Osteocyte (in vitro differentiated cells): ENCODE data around the gene CRYBB2. TPM values are rescaled to one million over a fixed set of nuclear protein-coding genes. Genes with fewer than 3 reads are reported as not detected.

Source experiments
- DNase-seq: peaks from one replicate; pipeline ENCODE4 v3.0.0; 2021; ENCODE audit warnings: mixed read lengths; ENCODE audit not compliant: unreplicated experiment; ENCODE audit errors: extremely low spot score
- H3K27ac Mint-ChIP-seq: one replicate; pipeline ENCODE4 v1.8.0; 2021; ENCODE audit warnings: mild to moderate bottlenecking, mixed read lengths; ENCODE audit not compliant: unreplicated experiment
- H3K27me3 Mint-ChIP-seq: one replicate; pipeline ENCODE4 v1.8.0; 2021; ENCODE audit warnings: mixed read lengths; ENCODE audit not compliant: unreplicated experiment
- H3K36me3 Mint-ChIP-seq: one replicate; pipeline ENCODE4 v1.8.0; 2021; ENCODE audit warnings: mixed read lengths; ENCODE audit not compliant: unreplicated experiment
- H3K4me1 Mint-ChIP-seq: one replicate; pipeline ENCODE4 v1.8.0; 2021; ENCODE audit warnings: mixed read lengths; ENCODE audit not compliant: unreplicated experiment
- H3K4me3 Mint-ChIP-seq: one replicate; pipeline ENCODE4 v1.8.0; 2021; ENCODE audit warnings: mild to moderate bottlenecking, moderate library complexity, mixed read lengths; ENCODE audit not compliant: unreplicated experiment
- H3K9me3 Mint-ChIP-seq: one replicate; pipeline ENCODE4 v1.8.0; 2021; ENCODE audit warnings: mixed read lengths; ENCODE audit not compliant: unreplicated experiment
- total RNA-seq: library from RNA; stranded (reverse); gene quantifications from 2 replicates; pipeline ENCODE4 v1.2.1, GENCODE V29; 2021
- TF ChIP-seq, protein P1 (sequence below): fragments of 200-600 bp; sonication (generic); IDR thresholded peaks from 2 replicates; pipeline ENCODE4 v1.5.0; 2021; ENCODE audit warnings: antibody characterized with exemption, mild to moderate bottlenecking, moderate library complexity

CRYBB2 gene
- total RNA-seq, 1 donor from 2014 or later = not detected

DNA sequence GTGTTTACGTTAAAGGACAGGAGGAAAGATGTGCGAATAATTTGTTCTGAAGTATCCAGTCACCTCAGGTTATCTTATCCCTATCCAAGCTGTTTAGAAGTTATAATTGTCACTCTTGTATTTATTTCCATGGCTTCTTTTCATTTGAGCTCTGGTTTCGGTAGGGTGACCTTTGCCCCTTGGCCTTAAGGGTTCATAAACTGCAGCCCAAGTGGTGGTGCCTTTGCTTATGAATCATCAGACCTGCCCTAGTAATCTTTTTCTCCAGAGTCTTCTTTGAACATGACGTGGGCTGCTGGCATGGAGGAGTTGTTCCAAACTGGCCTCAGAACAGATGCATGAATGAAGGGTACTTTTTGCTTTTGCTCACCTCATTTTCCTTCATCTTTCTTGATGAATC is 26.3 kb upstream of the CRYBB2 start:
- H3K36me3 Mint-ChIP-seq = no peaks in the 10 kb centered on the region
- no peak for DNase-seq
- H3K9me3 Mint-ChIP-seq = no peaks in the 10 kb centered on the region
- H3K27ac Mint-ChIP-seq = no peak overlapping the region
- H3K27me3 Mint-ChIP-seq = no peaks in the 10 kb centered on the region
- TF ChIP-seq, protein P1, sequence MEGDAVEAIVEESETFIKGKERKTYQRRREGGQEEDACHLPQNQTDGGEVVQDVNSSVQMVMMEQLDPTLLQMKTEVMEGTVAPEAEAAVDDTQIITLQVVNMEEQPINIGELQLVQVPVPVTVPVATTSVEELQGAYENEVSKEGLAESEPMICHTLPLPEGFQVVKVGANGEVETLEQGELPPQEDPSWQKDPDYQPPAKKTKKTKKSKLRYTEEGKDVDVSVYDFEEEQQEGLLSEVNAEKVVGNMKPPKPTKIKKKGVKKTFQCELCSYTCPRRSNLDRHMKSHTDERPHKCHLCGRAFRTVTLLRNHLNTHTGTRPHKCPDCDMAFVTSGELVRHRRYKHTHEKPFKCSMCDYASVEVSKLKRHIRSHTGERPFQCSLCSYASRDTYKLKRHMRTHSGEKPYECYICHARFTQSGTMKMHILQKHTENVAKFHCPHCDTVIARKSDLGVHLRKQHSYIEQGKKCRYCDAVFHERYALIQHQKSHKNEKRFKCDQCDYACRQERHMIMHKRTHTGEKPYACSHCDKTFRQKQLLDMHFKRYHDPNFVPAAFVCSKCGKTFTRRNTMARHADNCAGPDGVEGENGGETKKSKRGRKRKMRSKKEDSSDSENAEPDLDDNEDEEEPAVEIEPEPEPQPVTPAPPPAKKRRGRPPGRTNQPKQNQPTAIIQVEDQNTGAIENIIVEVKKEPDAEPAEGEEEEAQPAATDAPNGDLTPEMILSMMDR = no peak
- H3K4me1 Mint-ChIP-seq = no peaks in the 10 kb centered on the region
- no peak overlapping the region for H3K4me3 Mint-ChIP-seq

DNA sequence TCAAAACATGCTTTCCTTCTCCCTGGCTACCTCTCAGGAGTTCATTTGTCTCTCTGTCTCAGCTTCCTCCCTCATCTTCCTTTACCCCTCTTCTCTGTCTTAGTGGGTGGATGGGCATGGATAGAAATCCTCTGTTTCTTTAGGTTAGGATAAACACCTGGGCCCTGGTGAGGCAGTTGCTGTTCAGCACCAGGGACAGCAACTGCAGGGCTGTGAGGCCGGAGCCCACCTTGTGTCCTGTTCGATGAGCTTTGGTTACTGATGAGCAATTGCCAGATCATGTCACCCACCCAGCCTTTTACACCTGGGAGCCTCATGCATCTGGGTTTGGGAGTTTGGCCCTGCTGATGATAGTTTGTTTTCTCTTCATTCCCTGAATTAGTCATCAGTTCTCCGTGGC is 25.9 kb upstream of the CRYBB2 start:
- Mint-ChIP-seq H3K27ac (no peak overlapping the region), H3K4me3 (no peak overlapping the region), H3K9me3 (no peaks in the 10 kb centered on the region), H3K36me3 (no peaks in the 10 kb centered on the region), H3K27me3 (no peaks in the 10 kb centered on the region), H3K4me1 (no peaks in the 10 kb centered on the region)
- TF ChIP-seq, protein P1 = no peak
- DNase-seq = no peak

DNA sequence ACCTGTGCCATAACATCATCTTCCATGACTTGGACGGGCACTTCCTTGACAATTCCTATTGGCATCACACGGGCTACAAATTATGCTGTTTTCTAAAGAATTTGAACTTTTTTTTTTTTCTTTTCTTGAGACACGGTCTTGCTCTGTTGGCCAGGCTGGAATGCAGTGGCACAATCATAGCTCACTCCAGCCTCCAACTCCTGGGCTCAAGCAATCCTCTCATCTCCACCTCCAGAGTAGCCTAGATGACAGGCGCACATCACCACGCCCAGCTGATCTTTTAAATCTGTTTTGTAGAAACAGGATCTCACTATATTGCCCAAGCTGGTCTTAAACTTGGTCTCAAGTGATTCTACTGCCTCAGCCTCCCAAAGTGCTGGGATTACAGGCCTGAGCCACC is 23.1 kb upstream of the CRYBB2 start:
- Mint-ChIP-seq H3K27me3 (no peaks in the 10 kb centered on the region), H3K36me3 (no peaks in the 10 kb centered on the region), H3K4me3 (no peak overlapping the region), H3K27ac (no peak overlapping the region), H3K9me3 (no peaks in the 10 kb centered on the region), H3K4me1 (no peaks in the 10 kb centered on the region)
- TF ChIP-seq, protein P1 = no peak
- DNase-seq = no peak

DNA sequence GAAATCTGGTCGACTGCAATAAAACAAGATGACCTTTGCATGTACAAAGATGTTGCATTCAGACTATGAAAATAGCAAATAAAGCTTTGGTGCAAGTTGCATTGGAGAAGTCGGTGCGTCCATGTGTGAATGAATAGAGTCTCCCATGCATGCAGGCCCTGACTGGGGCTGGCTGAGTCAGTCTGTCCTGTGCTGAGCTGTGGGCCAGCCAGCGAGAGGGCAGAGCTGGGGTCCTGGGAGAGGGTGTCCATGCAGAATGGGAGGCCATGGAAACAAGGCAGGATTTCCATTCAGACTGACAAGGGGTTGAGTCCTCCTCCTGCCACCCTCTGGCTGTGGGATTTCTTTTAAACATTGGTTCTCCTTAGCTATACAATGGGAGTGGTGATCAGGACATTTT is 22.1 kb upstream of the CRYBB2 start:
- TF ChIP-seq, protein P1 = no peak
- Mint-ChIP-seq H3K4me3 (no peak overlapping the region), H3K9me3 (no peaks in the 10 kb centered on the region), H3K36me3 (no peaks in the 10 kb centered on the region), H3K4me1 (no peaks in the 10 kb centered on the region), H3K27ac (no peak overlapping the region), H3K27me3 (no peaks in the 10 kb centered on the region)
- no peak for DNase-seq

DNA sequence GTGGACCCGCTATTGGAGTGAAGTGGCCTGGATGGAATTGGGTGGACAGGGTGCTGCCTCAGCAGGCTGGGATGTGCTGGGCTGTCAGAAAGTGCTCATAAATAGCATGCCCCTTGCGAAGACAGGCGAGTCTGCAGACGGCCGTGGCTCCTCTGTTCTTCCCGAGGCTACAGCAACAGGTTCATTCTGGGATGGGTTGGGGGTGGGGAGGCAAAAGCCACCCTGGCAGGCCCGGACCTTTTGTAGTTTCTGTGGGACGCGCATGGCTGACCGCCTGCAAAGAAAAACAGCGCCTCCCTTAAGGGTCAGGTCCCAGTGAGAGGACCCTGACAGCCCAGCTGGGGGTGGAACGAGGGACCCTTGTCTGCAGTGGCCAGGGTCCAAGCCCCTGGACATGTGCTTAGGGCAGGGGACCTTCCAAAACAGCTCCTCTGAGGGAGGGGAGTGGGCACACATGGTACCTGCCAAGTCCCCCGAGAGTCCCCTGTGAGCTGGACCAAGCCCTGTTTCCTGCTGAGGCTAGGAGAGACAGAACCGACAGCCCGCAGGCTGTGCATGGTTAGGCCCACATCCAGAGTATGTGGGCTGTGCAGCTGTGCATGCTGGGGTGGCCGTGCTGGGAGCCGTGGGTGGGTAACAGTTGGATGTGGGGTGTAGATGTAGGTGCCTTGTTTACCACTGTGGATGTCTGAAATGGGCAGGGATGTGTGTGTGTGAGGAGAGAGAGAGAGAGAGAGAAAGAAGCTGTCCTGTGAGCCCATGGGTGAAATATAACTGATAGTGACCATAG is 19.5 kb upstream of the CRYBB2 start, which contains the start of gene CRYBB3:
Gene CRYBB3 (plus strand): TSS at position 128 of the 790 bp plus-strand sequence. CDS start 1,539 bp downstream, outside the sequence.
- TF ChIP-seq, protein P1 = no peak
- no peaks in the 10 kb centered on the region for H3K36me3 Mint-ChIP-seq
- no peaks in the 10 kb centered on the region for H3K9me3 Mint-ChIP-seq
- no peak within 1 kb of the TSS for H3K27ac Mint-ChIP-seq
- no peak within 1 kb of the TSS for H3K4me3 Mint-ChIP-seq
- no peaks in the 10 kb centered on the region for H3K27me3 Mint-ChIP-seq
- no peaks in the 10 kb centered on the region for H3K4me1 Mint-ChIP-seq
- DNase-seq = no peak
